HepG2 (cell line): ENCODE measurements around the gene PSKH1. TPM values are rescaled to one million over a fixed set of nuclear protein-coding genes. Genes with fewer than 3 reads are reported as not detected.

Source experiments
- CBX2 ChIP-seq, 2 experiments: fragments of 200-600 bp in 1 of 2; sonication (generic); formaldehyde crosslinking in 1 of 2; IDR thresholded peaks; 2 replicates each; pipeline versions ENCODE4 v1.7.0 to v1.8.1; 2018 to 2022; ENCODE audit warnings: low read depth in 2 of 2, low read length in 1 of 2, mild to moderate bottlenecking in 1 of 2, missing genetic modification reagents in 1 of 2
- FOXO1 ChIP-seq: sonication (generic); formaldehyde crosslinking; IDR thresholded peaks from 2 replicates; pipeline ENCODE4 v1.4.0; 2020; ENCODE audit warnings: missing genetic modification reagents
- HIVEP1 ChIP-seq: sonication (generic); formaldehyde crosslinking; IDR thresholded peaks from 2 replicates; pipeline ENCODE4 v1.4.0; 2020; ENCODE audit warnings: mild to moderate bottlenecking, missing genetic modification reagents
- PPARG ChIP-seq: conservative IDR thresholded peaks from 2 replicates; pipeline ENCODE4 v1.6.1; 2016; ENCODE audit warnings: missing biosample characterization, missing genetic modification reagents
- RBM22 ChIP-seq: fragments of 200-400 bp; formaldehyde crosslinking; optimal IDR thresholded peaks from 2 replicates; pipeline ENCODE3; 2017; ENCODE audit warnings: mild to moderate bottlenecking, low read length, moderate library complexity
- RXRA ChIP-seq: sonication (generic); formaldehyde crosslinking; IDR thresholded peaks from 2 replicates; pipeline ENCODE4 v1.5.1; 2020; ENCODE audit warnings: missing genetic modification reagents
- SNAI1 ChIP-seq: sonication (generic); formaldehyde crosslinking; IDR thresholded peaks from 2 replicates; pipeline ENCODE4 v1.5.0; 2020; ENCODE audit warnings: mild to moderate bottlenecking, missing genetic modification reagents, borderline replicate concordance
- XBP1 ChIP-seq: sonication (generic); formaldehyde crosslinking; IDR thresholded peaks from 2 replicates; pipeline ENCODE4 v1.5.0; 2020; ENCODE audit warnings: missing genetic modification reagents
- ZBTB38 ChIP-seq: sonication (generic); formaldehyde crosslinking; IDR thresholded peaks from 2 replicates; pipeline ENCODE4 v1.5.1; 2020; ENCODE audit warnings: mild to moderate bottlenecking, missing genetic modification reagents
- ZNF10 ChIP-seq: sonication (generic); formaldehyde crosslinking; IDR thresholded peaks from 2 replicates; pipeline ENCODE4 v1.4.0; 2020; ENCODE audit warnings: mild to moderate bottlenecking, low read depth, missing genetic modification reagents, borderline replicate concordance
- ZNF12 ChIP-seq: sonication (generic); formaldehyde crosslinking; IDR thresholded peaks from 2 replicates; pipeline ENCODE4 v1.5.0; 2020; ENCODE audit warnings: missing genetic modification reagents
- ZNF235 ChIP-seq: sonication (generic); formaldehyde crosslinking; IDR thresholded peaks from 2 replicates; pipeline ENCODE4 v1.8.1; 2023; ENCODE audit warnings: mild to moderate bottlenecking, missing genetic modification reagents, borderline replicate concordance
- ZNF253 ChIP-seq: sonication (generic); formaldehyde crosslinking; IDR thresholded peaks from 2 replicates; pipeline ENCODE4 v1.8.0; 2022; ENCODE audit warnings: mild to moderate bottlenecking, missing genetic modification reagents, borderline replicate concordance
- ZNF280D ChIP-seq: sonication (generic); formaldehyde crosslinking; IDR thresholded peaks from 2 replicates; pipeline ENCODE4 v1.5.1; 2020; ENCODE audit warnings: mild to moderate bottlenecking, missing genetic modification reagents
- ZNF30 ChIP-seq: sonication (generic); formaldehyde crosslinking; IDR thresholded peaks from 2 replicates; pipeline ENCODE4 v1.5.0; 2020; ENCODE audit warnings: mild to moderate bottlenecking, missing genetic modification reagents
- ZNF678 ChIP-seq: sonication (generic); formaldehyde crosslinking; IDR thresholded peaks from 2 replicates; pipeline ENCODE4 v1.4.0; 2020; ENCODE audit warnings: mild to moderate bottlenecking, missing genetic modification reagents
- ZNF816 ChIP-seq: sonication (generic); formaldehyde crosslinking; IDR thresholded peaks from 2 replicates; pipeline ENCODE4 v1.8.0; 2022; ENCODE audit warnings: missing genetic modification reagents, mild to moderate bottlenecking, borderline replicate concordance
- polyA plus RNA-seq, 8 experiments: library from polyadenylated mRNA; depleted of rRNA in 3 of 8; stranded (reverse) in 7 of 8; unstranded in 1 of 8; fragments of >200 nt; fragmentation: Illumina TruSeq in 4 of 8; extraction: Trizol in 4 of 8; gene quantifications; 2 replicates each; pipeline versions ENCODE4 v1.2.1 to v1.2.3, GENCODE V29; 2011 to 2016; ENCODE audit warnings: low read depth in 4 of 8, missing spikeins in 1 of 8, mixed read lengths in 1 of 8; ENCODE audit not compliant: insufficient read depth in 1 of 8
- total RNA-seq, 5 experiments: library from RNA; depleted of rRNA; stranded (reverse); fragments of >200 nt; fragmentation: Illumina TruSeq; extraction: Trizol; gene quantifications; 2 replicates each; pipeline ENCODE4 v1.2.3, GENCODE V29; 2016; ENCODE audit warnings: low read depth in 1 of 5
- TF ChIP-seq, protein P1 (sequence below): sonication (generic); formaldehyde crosslinking; IDR thresholded peaks from 2 replicates; pipeline ENCODE4 v1.4.0; 2020; ENCODE audit warnings: missing genetic modification reagents, borderline replicate concordance
- TF ChIP-seq, protein P2 (sequence below): sonication (generic); formaldehyde crosslinking; IDR thresholded peaks from 2 replicates; pipeline ENCODE4 v1.9.0; 2022; ENCODE audit warnings: missing genetic modification reagents, mild to moderate bottlenecking, borderline replicate concordance
- TF ChIP-seq, protein P3 (sequence below): IDR thresholded peaks from 2 replicates; pipeline ENCODE4 v1.6.1; 2012; ENCODE audit warnings: low read length, improper control_type of control experiment

The PSKH1 gene
- total and polyA plus RNA-seq, 2 of the 13 experiments (the other 11 are each of a cell fraction or from before 2014, with no cell fraction given): 8.4 to 19.1 TPM

GRCh38 chr16:67969254-67970039 is 76.4 kb downstream of the PSKH1 start (continued):
- no peak; the same call in 1 of the 2 replicates for TF ChIP-seq ZNF280D (CRISPR knock-in tag)
- peak; percentile 23; the same call in 1 of the 2 replicates for TF ChIP-seq FOXO1 (CRISPR knock-in tag)
- TF ChIP-seq PPARG (CRISPR knock-in tag): no peak
- TF ChIP-seq SNAI1 (CRISPR knock-in tag): peak; percentile 15; the same call in 1 of the 2 replicates
- TF ChIP-seq ZNF10 (CRISPR knock-in tag): no peak
- no peak for TF ChIP-seq CBX2 (IDR thresholded peaks at IDR 0.05; ENCODE audit: low read depth, low read length)
- no peak for TF ChIP-seq CBX2 (CRISPR knock-in tag; IDR thresholded peaks at IDR 0.05; ENCODE audit: low read depth)
- TF ChIP-seq HIVEP1 (CRISPR knock-in tag): no peak
- TF ChIP-seq, protein P1, sequence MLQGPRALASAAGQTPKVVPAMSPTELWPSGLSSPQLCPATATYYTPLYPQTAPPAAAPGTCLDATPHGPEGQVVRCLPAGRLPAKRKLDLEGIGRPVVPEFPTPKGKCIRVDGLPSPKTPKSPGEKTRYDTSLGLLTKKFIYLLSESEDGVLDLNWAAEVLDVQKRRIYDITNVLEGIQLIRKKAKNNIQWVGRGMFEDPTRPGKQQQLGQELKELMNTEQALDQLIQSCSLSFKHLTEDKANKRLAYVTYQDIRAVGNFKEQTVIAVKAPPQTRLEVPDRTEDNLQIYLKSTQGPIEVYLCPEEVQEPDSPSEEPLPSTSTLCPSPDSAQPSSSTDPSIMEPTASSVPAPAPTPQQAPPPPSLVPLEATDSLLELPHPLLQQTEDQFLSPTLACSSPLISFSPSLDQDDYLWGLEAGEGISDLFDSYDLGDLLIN (CRISPR knock-in tag): no peak
- TF ChIP-seq, protein P2, sequence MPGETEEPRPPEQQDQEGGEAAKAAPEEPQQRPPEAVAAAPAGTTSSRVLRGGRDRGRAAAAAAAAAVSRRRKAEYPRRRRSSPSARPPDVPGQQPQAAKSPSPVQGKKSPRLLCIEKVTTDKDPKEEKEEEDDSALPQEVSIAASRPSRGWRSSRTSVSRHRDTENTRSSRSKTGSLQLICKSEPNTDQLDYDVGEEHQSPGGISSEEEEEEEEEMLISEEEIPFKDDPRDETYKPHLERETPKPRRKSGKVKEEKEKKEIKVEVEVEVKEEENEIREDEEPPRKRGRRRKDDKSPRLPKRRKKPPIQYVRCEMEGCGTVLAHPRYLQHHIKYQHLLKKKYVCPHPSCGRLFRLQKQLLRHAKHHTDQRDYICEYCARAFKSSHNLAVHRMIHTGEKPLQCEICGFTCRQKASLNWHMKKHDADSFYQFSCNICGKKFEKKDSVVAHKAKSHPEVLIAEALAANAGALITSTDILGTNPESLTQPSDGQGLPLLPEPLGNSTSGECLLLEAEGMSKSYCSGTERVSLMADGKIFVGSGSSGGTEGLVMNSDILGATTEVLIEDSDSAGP (CRISPR knock-in tag): no peak; the same call in 1 of the 2 replicates
- no peak for TF ChIP-seq RBM22
- no peak for TF ChIP-seq ZNF816 (CRISPR knock-in tag)
- no peak for TF ChIP-seq ZNF678 (CRISPR knock-in tag)
- peak; percentile 23; the same call in 1 of the 2 replicates for TF ChIP-seq RXRA (CRISPR knock-in tag)
- TF ChIP-seq ZNF235 (CRISPR knock-in tag): no peak
- TF ChIP-seq XBP1 (CRISPR knock-in tag): no peak
- TF ChIP-seq ZNF253 (CRISPR knock-in tag): no peak
- no peak for TF ChIP-seq ZNF30 (CRISPR knock-in tag)
- no peak for TF ChIP-seq ZNF12 (CRISPR knock-in tag)
- TF ChIP-seq ZBTB38 (CRISPR knock-in tag): peak; percentile 83; the same call in 1 of the 2 replicates
- TF ChIP-seq, protein P3, sequence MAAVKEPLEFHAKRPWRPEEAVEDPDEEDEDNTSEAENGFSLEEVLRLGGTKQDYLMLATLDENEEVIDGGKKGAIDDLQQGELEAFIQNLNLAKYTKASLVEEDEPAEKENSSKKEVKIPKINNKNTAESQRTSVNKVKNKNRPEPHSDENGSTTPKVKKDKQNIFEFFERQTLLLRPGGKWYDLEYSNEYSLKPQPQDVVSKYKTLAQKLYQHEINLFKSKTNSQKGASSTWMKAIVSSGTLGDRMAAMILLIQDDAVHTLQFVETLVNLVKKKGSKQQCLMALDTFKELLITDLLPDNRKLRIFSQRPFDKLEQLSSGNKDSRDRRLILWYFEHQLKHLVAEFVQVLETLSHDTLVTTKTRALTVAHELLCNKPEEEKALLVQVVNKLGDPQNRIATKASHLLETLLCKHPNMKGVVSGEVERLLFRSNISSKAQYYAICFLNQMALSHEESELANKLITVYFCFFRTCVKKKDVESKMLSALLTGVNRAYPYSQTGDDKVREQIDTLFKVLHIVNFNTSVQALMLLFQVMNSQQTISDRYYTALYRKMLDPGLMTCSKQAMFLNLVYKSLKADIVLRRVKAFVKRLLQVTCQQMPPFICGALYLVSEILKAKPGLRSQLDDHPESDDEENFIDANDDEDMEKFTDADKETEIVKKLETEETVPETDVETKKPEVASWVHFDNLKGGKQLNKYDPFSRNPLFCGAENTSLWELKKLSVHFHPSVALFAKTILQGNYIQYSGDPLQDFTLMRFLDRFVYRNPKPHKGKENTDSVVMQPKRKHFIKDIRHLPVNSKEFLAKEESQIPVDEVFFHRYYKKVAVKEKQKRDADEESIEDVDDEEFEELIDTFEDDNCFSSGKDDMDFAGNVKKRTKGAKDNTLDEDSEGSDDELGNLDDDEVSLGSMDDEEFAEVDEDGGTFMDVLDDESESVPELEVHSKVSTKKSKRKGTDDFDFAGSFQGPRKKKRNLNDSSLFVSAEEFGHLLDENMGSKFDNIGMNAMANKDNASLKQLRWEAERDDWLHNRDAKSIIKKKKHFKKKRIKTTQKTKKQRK: no peak
